NCI-H748 treated with DMSO at 0.1 percent for 48 hours (cell line): ENCODE results near the gene SLCO3A1.

Experiments used
- DNase-seq: peaks from one replicate; lab custom pipeline; 2025; lab: John Stamatoyannopoulos, UW

Gene SLCO3A1

GRCh38 chr15:92003515-92004067 is 150.1 kb downstream of the SLCO3A1 start:
- DNase-seq = no peak

GRCh38 chr15:92005154-92005553 is 151.6 kb downstream of the SLCO3A1 start:
- peak; percentile 21 for DNase-seq

DNA sequence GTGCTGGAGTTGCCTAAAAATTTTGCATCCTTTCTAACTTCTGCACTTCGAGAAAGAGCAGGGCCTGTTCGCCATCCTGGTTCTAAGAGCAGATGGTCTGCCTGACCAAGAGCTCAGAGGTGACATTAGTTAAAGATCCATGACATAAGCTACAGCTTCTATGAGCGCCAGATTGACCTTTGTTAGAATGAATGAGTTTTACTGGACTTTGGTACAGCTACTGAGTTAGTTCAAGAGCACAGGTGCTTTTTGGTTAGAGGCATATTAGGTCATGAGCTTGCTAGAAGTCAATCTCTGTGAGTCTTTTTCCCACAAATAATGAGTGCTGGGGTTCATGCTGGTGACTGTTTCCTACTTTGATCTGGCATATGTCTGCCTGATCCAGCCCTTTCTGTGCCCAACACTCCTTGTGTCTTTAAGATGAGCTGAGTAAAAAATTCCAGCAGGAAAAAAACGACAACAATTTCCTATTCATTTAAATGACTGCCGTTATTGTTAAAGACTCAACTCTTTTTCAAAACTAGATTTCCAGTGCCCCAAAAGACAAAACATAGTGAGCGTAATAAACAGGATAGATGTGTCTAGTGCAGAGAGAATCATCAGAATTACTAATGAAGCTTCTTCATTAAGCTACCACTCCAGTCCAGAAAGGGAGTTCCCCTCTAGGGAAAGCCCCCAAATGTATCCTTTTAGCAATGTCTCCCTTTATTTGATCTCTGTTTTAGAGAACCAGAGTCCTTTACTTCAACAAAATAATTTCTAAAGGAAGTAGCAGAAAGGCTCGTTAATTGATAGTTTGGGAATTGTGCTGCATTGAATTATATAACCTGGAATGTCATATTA is 152.9 kb downstream of the SLCO3A1 start:
- no peak for DNase-seq

GRCh38 chr15:92009162-92009561 is 155.7 kb downstream of the SLCO3A1 start:
- DNase-seq = no peak

DNA sequence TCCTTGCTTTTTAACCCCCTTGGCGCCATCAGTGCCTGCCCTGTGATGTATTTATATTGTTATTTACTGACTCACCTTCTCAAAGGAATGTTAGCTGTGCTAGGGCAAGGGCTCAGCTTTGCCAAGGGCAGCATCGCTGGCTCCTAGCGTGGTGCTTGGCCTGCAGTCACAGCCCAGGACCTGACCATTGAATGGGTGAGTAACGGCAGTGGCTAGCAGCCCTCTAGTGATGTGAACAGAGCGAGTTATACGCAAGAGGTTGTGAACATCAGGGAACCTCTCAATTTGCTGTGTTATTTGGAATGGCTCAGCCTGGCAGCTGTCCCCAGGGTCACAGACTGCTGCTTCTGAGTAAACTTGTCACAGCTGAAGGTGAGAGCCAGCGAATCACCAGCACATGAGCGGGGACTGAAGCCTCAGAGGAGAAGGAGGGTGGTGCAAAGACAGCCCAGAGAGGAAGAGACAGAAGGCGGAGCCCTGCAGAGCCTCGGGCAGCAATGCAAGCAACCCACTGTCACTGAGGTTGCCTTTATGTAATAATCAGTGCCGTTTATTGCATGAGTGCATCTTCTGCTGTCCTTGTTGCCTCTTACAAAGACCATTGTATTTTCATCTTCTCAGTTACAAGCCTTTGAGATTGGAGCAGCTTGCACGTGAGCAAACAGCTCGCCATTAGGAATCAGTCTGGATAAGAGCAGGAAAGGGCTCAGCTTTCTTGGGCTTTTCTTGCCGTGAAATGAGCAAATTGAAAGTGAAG is 158.3 kb downstream of the SLCO3A1 start:
- no peak for DNase-seq

DNA sequence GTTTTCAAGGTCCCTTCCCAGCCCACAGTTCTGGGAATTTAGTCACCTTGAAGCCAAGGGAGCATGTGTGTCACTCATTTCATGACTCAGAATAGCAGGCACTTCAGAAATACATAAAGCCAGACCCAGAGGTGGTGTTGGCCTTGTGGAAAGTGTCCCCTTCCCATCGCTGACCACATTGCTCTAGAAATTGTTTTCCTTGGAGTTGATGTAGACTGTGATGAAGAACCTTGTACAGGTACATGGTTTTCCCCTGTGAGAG is 158.8 kb downstream of the SLCO3A1 start:
- DNase-seq = no peak

GRCh38 chr15:92012881-92013280 is 159.4 kb downstream of the SLCO3A1 start:
- DNase-seq = no peak

- DNase-seq = no peak
Measured at GRCh38 chr15:92014281-92015030, 160.9 kb downstream of the SLCO3A1 start.

DNA sequence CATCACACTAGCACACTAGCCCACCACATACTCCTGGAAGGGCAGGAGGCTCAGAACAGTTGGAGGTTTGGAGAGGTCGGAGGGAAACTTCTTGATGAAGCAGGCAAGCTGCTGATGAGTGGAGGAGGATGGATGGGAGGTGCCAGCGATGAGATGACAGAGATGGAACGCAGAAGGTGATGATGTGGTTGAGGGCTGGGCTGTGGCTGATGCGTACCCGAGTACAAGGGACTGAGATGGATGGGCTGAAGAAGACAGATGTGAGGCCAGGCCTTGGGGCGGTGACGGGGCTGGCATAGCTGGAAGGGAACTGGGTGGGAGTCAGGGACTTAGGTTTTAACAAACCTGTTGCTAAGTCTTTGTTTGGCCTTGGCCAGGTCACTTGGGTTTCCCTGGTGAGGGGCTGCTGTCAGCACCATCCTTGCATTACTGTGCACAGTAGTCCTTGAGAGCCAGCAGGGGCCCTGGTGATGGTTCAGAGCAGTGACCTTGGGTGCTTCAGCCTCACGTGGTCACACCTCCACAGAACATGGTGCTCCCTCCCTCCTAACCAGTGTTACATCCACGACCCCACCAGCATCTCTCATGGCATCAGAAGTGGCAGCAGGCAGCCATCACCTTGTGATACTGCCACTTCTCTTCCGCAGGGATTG is 164.5 kb downstream of the SLCO3A1 start:
- no peak for DNase-seq

DNA sequence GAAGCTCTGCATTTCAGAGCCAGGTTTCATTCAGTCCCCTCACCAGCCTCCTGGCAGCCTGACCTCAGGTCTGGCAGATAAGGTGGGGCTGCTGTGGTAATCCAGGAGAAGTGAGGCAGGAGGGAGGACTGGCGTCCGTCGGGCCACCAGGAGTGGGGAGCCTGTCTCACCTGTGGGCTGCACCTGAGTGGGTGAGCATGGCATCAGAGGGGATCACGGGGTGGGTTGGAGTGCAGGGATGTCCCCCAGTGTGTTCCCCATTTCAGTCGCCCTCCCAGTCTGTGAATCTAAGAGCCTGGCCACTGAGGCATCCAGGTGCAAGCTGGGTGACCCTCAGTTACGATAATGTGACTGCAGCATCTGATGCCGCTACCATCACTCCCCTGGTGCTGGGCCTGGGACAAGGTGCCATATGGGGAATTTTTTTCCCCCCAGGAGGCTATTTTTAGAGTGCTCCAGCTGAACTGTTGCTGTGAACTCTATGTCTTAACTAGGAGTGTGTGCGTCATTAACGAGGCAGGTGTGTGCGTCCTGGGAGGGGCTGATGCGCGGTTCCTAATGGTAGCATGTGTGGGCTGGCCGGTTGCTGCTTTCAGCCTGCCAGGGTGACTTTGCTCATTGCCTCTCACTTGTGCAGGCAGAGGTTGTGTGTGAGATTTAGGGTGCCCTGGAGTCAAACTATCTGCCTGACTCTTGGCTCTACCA is 165.2 kb downstream of the SLCO3A1 start:
- peak; percentile 6 for DNase-seq

GRCh38 chr15:92019706-92020105 is 166.2 kb downstream of the SLCO3A1 start:
- no peak for DNase-seq

GRCh38 chr15:92020207-92020606 is 166.7 kb downstream of the SLCO3A1 start:
- no peak for DNase-seq

GRCh38 chr15:92020804-92021203 is 167.3 kb downstream of the SLCO3A1 start:
- no peak for DNase-seq

GRCh38 chr15:92021792-92022191 is 168.3 kb downstream of the SLCO3A1 start:
- DNase-seq = no peak

DNA sequence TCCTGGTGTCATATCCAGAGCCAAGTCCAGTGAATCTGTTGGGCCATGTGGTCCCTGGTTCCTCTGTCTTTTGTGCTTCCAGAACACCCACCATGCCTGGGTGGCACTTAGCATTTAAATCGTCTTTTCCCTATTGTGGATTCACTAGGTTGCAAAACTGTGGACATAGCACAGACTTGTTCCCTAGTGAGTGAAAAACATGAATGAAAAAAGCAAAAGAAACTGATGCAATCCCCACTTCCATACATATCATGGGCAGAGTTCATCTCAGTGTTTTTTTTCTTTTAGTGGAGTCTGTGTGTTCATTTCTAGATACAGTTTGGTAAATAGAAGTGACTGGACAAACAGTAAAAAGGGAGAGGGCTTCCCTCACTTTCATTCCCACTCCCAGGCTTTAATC is 170.5 kb downstream of the SLCO3A1 start:
- DNase-seq = no peak

- no peak for DNase-seq
Measured at GRCh38 chr15:92025706-92026270, 172.3 kb downstream of the SLCO3A1 start.

GRCh38 chr15:92028389-92028724 is 174.8 kb downstream of the SLCO3A1 start:
- no peak for DNase-seq

DNA sequence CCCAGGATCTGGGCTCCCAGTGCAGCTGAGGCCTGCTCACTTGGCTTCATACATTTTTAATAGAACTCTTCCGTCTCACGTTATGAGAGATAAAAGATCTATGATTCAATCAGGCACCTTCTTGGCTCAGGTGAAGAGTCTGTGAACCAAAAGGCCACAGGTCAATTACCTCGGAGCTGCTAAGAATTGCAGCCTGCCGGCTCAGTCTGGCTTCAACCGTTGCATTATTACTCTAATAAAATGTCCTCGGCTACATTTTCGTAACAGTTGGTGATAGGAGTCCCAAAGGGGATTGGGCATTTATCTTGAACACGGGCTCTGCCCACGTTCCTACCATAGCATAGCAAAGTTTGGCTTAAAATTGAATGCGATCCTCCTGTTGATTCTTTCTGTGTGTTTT is 176.3 kb downstream of the SLCO3A1 start:
- DNase-seq = no peak

DNA sequence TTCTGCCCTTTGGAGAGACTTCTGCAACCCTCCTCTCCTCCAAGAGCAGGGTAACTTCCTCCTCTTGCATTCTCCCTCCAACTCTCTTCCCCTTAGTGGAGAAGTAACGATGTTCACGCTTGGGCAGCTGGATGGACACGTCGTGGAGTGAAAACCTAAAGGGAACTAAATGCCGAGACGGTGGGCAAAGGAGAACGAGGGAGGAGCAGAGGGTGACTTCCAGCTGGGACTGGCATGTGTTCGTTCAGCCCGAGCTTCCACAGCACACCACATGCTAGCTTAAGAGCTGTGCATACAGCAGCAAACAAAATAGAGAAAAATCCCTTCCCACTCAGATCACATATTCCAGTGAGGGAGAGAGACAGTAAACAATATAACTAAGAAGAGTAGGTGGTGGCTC is 179.8 kb downstream of the SLCO3A1 start:
- no peak for DNase-seq

GRCh38 chr15:92033723-92034122 is 180.2 kb downstream of the SLCO3A1 start:
- DNase-seq = no peak

GRCh38 chr15:92034227-92034626 is 180.7 kb downstream of the SLCO3A1 start:
- no peak for DNase-seq
